Melanocyte of skin (primary cell): ENCODE data around the gene KRT39. TPM values are rescaled to one million over a fixed set of nuclear protein-coding genes. Genes with fewer than 3 reads are reported as not detected.

Experiments used
- small RNA-seq, 2 donors: library from RNA; depleted of rRNA; stranded (forward); fragments of <200 nt; gene quantifications; one replicate each; pipeline ENCODE3, GENCODE V24; 2012
- total RNA-seq, 2 donors: library from RNA; depleted of rRNA; stranded (reverse); fragments of >200 nt; gene quantifications; 2 replicates each; pipeline ENCODE4 v1.2.3, GENCODE V29; 2012

The KRT39 gene
- total RNA-seq = not detected

GRCh38 chr17:40966848-40967247, at the start of gene KRT39:
TSS of gene KRT39 (minus strand) at chr17:40966948. CDS start at chr17:40966856, 92 bp downstream.

GRCh38 chr17:41008811-41009210, 42.1 kb upstream of the KRT39 start, which contains the start of gene KRTAP3-1:
TSS of gene KRTAP3-1 (minus strand) at chr17:41009128. CDS start at chr17:41009074, 54 bp downstream.

DNA sequence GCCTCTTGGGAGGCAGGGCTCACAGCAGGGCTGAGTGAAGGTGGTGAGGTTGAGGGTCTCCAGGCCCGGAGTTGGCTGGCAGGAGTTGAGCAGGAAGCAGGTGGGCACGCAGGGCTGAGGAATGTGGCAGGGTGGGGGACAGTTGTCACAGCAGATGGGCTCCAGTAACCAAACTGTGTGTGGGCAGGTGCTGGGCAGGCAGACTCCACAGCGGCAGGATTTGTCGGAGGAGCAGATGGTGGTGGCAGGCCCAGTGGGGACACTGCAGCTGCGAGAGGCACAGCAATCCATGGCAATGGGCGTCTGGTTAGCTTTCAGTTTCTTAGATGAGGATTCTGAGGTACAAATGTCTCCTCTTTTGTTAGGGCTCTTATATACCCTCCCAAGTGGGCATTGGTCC, 32.8 kb upstream of the KRT39 start, which contains the start of gene KRTAP3-2:
TSS of gene KRTAP3-2 (minus strand) at position 344 of the 400 bp plus-strand sequence. CDS start at position 291, 53 bp downstream.

DNA sequence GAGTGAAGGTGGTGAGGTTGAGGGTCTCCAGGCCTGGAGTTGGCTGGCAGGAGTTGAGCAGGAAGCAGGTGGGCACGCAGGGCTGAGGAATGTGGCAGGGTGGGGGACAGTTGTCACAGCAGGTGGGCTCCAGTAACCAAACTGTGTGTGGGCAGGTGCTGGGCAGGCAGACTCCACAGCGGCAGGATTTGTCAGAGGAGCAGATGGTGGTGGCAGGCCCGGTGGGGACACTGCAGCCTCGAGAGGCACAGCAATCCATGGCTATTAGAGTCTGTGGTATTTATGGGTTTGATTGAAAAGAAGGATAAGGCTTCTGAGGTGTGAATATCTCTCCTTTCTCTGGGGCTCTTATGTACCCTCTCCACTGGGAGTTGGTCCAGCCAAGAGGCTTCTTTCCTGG, 27.1 kb upstream of the KRT39 start, which contains the start of gene KRTAP3-3:
TSS of gene KRTAP3-3 (minus strand) at position 326 of the 400 bp plus-strand sequence. CDS start at position 259, 67 bp downstream.

DNA sequence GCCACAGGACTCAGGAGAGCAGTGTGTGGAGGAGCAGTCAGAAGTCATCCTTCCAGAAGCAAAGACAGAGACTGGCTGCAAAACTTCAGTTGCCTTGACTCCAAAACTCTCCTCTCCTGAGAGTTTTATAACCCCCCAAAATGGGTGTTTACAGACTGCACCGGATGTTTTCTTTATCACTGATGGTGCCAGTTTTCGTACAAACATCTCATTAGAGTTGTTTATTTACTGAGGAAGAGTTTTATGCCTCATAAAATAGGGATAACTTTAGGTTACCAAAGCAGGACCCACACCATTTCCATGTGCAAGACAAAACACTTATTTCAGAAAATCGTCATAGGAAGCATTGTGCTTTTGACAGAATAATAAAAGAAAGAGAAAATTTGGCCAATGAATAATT, 17.5 kb upstream of the KRT39 start, which contains the start of gene KRT40:
TSS of gene KRT40 (minus strand) at position 101 of the 400 bp plus-strand sequence. CDS start at position 48, 53 bp downstream.

DNA sequence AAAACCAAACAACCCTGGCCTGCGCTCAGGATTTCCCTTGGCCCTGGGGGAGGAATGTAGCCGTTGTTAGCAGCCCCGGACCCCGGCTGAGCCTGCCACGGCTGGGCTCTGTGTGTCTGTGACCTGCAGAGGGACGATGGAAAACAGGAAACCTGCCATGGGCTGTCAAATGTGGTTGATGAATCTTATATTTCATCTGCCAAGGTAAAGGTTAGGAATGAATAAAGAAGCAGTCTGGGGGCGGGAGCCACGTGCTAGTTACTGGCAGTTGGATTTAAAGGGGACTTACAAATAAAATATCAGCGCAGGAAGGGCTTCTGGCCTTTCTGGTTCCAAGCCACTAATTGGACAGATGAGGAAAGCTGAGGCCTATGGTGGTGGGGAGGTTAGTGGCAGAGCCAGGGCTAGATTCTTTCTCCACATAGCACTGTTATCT, 29.3 kb downstream of the KRT39 start, which contains the start of gene KRT23:
TSS of gene KRT23 (minus strand) at position 263 of the 436 bp plus-strand sequence. CDS start 1,043 bp downstream, outside the sequence.

Small RNAs within 50 kb of the gene (small RNA-seq; reads per million reads assigned to genes)
- gene KRTAP3-4P = 0 reads per million in 2 donors

Other genes starting within 250 kb of the KRT39 start
- gene KRT25, start 211.6 kb downstream of the KRT39 start, total RNA-seq = not detected
- not detected for gene KRT26, start 194.7 kb downstream of the KRT39 start, total RNA-seq
- 1 to 10 TPM in 1 of 2 donors, not detected in 1; 1.3 TPM for gene KRT27, start 184.4 kb downstream of the KRT39 start, total RNA-seq
- not detected for gene KRT28, start 167.0 kb downstream of the KRT39 start, total RNA-seq
- gene KRT10, start 144.3 kb downstream of the KRT39 start, total RNA-seq = 1 to 10 TPM; 1.7 to 3.0 TPM
- under 1 TPM in 1 of 2 donors, not detected in 1; 0.34 TPM for gene KRT12, start 99.7 kb downstream of the KRT39 start, total RNA-seq
- not detected for gene KRT20, start 81.7 kb downstream of the KRT39 start, total RNA-seq
- not detected for gene KRT23, start 29.3 kb downstream of the KRT39 start, total RNA-seq
- gene KRT40, start 17.4 kb upstream of the KRT39 start, total RNA-seq = not detected
- not detected for gene KRTAP3-3, start 27.2 kb upstream of the KRT39 start, total RNA-seq
- gene KRTAP3-2, start 33.0 kb upstream of the KRT39 start, total RNA-seq = not detected
- gene KRTAP3-1, start 42.2 kb upstream of the KRT39 start, total RNA-seq = not detected
- gene KRTAP1-5, start 60.3 kb upstream of the KRT39 start, total RNA-seq = not detected
- gene KRTAP1-4, start 63.2 kb upstream of the KRT39 start, total RNA-seq = not detected
- gene KRTAP1-3, start 67.9 kb upstream of the KRT39 start, total RNA-seq = not detected
- not detected for gene KRTAP1-1, start 74.5 kb upstream of the KRT39 start, total RNA-seq
- gene KRTAP2-1, start 80.4 kb upstream of the KRT39 start, total RNA-seq = not detected
- not detected for gene KRTAP2-2, start 88.3 kb upstream of the KRT39 start, total RNA-seq
- not detected for gene KRTAP2-3, start 93.2 kb upstream of the KRT39 start, total RNA-seq
- gene KRTAP2-4, start 98.9 kb upstream of the KRT39 start, total RNA-seq = not detected
- gene KRTAP4-7, start 117.2 kb upstream of the KRT39 start, total RNA-seq = not detected
- not detected for gene KRTAP4-8, start 131.2 kb upstream of the KRT39 start, total RNA-seq
- not detected for gene KRTAP4-16, start 135.3 kb upstream of the KRT39 start, total RNA-seq
- not detected for gene KRTAP4-9, start 138.4 kb upstream of the KRT39 start, total RNA-seq
- not detected for gene KRTAP4-11, start 151.4 kb upstream of the KRT39 start, total RNA-seq
- gene KRTAP4-12, start 157.2 kb upstream of the KRT39 start, total RNA-seq = not detected
- gene KRTAP4-6, start 173.6 kb upstream of the KRT39 start, total RNA-seq = not detected
- not detected for gene KRTAP4-5, start 182.9 kb upstream of the KRT39 start, total RNA-seq
- not detected for gene KRTAP4-4, start 193.8 kb upstream of the KRT39 start, total RNA-seq
- not detected for gene KRTAP4-3, start 201.3 kb upstream of the KRT39 start, total RNA-seq
- not detected for gene KRTAP4-2, start 211.3 kb upstream of the KRT39 start, total RNA-seq
- gene KRTAP4-1, start 218.0 kb upstream of the KRT39 start, total RNA-seq = not detected
- not detected for gene KRTAP9-1, start 222.9 kb upstream of the KRT39 start, total RNA-seq